Esophagus muscularis mucosa (tissue), 4 donors: ENCODE measurements around the gene LGALS1. TPM values are rescaled to one million over a fixed set of nuclear protein-coding genes. Genes with fewer than 3 reads are reported as not detected.

Experiments
- DNase-seq: peaks from one replicate; pipeline ENCODE4 v3.0.0-alpha.2; 2017; ENCODE audit errors: extremely low spot score
- H3K27ac ChIP-seq, 4 donors: fragments of 200-600 bp; sonication (generic); replicated peaks in 1 of 4; 1 replicate in 3 of 4; 2 replicates in 1 of 4; pipeline ENCODE4 v1.5.1; 2016 to 2019; ENCODE audit warnings: mild to moderate bottlenecking in 1 of 4
- H3K27me3 ChIP-seq, 4 donors: fragments of 200-600 bp; sonication (generic); one replicate each; pipeline versions ENCODE4 v1.5.1 to v1.6.0; 2016 to 2019
- H3K36me3 ChIP-seq, 4 donors: fragments of 200-600 bp; sonication (generic); one replicate each; pipeline ENCODE4 v1.5.1; 2016 to 2019
- H3K4me1 ChIP-seq, 4 donors: fragments of 200-600 bp; sonication (generic); one replicate each; pipeline ENCODE4 v1.5.1; 2016 to 2019
- H3K4me3 ChIP-seq, 4 donors: fragments of 200-600 bp; sonication (generic); 1 replicate in 2 of 4; 2 replicates in 2 of 4; pipeline ENCODE4 v1.5.1; 2016 to 2019; ENCODE audit warnings: mild to moderate bottlenecking in 4 of 4, moderate library complexity in 1 of 4
- H3K9me3 ChIP-seq, 4 donors: fragments of 200-600 bp; sonication (generic); 1 replicate in 3 of 4; 2 replicates in 1 of 4; pipeline ENCODE4 v1.5.1; 2016 to 2019
- EP300 ChIP-seq: sonication (generic); formaldehyde crosslinking; IDR thresholded peaks from one replicate; pipeline ENCODE4 v1.6.1; 2017; ENCODE audit warnings: antibody characterized with exemption
- POLR2A ChIP-seq: fragments of 450-650 bp; IDR thresholded peaks from one replicate; pipeline ENCODE4 v1.6.1; 2017; ENCODE audit warnings: antibody characterized with exemption, moderate library complexity, mild to moderate bottlenecking, low read depth
- POLR2AphosphoS5 ChIP-seq, 2 donors: sonication (generic); formaldehyde crosslinking; IDR thresholded peaks; one replicate each; pipeline ENCODE4 v1.6.1; 2017; ENCODE audit warnings: antibody characterized with exemption in 2 of 2
- WGBS: methylation state at CpG from one replicate; pipeline ENCODE4 v1.1.5; 2018; 5-methylcytosine and 5-hydroxymethylcytosine counted together
- intact Hi-C: fragments of 100-400 bp; cut with DNase I; formaldehyde crosslinking; loops from one replicate; pipeline ENCODE4 v1.15.1; 2023
- total RNA-seq, 4 donors: library from RNA; depleted of rRNA; stranded (reverse); fragments of >200 nt; gene quantifications; one replicate each; pipeline versions ENCODE4 v1.1.0 to v1.2.1, GENCODE V29; 2016
- TF ChIP-seq, protein P1 (sequence below), 3 experiments: fragments of 200-600 bp in 2 of 3; fragments of 450-650 bp in 1 of 3; sonication (generic) in 2 of 3; IDR thresholded peaks; one replicate each; pipeline ENCODE4 v1.5.1; 2017 to 2019; ENCODE audit warnings: antibody characterized with exemption in 3 of 3, mild to moderate bottlenecking in 2 of 3, moderate library complexity in 1 of 3

Gene LGALS1
- total RNA-seq, 4 donors from 2014 or later: 710 to 1,112 (median 1,021) TPM

DNA sequence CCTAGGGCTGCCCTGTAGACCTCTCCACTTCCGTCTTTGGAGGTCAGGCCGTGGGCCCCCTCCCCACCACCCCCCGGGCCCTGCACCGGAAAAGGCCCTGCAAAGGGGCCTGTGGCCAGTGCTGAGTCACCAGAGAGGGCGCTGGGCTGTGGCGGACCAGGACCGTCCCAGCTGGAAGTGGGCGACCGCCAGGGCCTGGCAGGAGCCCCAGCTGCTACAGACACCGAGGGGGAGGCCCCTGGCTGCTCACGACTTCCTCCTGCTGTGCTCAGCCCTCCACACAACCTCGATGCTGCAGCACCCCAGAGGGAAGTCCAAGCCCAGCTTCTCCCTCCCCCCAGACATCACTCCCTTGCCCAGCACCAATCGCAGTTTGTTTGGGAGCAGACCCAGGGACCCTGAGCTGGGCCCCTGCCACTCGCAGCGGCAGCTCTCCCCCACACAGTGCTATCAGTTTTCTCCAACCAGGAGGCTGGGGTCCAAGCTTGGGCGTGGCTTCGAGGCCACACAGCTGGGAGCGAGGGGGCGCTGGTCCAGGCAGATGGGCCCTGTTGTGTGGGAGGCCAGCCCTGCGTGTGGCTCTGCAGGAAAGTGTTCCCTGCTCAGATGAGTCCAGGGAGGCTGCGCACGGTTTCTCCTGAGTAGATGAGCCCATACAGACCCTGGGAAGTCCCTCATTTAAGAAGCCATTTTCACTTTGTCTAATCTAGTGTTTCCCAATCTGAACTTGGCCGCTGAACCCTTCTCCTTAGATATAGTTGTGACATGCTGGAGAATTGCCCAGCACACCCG, 41.6 kb upstream of the LGALS1 start:
- intact Hi-C loops: no loop called here
- peak overlapping the region; percentile 53 to 85 (median 76) for H3K27ac ChIP-seq
- peaks cover 34 to 42% (median 37%) of the 10 kb centered on the region in 4 donors for H3K4me1 ChIP-seq
- H3K27me3 ChIP-seq: peaks cover 0 to 1% (median 0%) of the 10 kb centered on the region in 4 donors
- H3K36me3 ChIP-seq: peaks cover 0 to 41% (median 38%) of the 10 kb centered on the region in 4 donors
- peak overlapping the region; percentile 20 to 46 (median 27) for H3K4me3 ChIP-seq
- 10% methylated on average over 11 of the region's 24 CpGs for WGBS
- TF ChIP-seq POLR2AphosphoS5 (IDR thresholded peaks at IDR 0.05) (peak; percentile 4 to 29), EP300 (no peak), POLR2A (no peak)
- TF ChIP-seq, protein P1, sequence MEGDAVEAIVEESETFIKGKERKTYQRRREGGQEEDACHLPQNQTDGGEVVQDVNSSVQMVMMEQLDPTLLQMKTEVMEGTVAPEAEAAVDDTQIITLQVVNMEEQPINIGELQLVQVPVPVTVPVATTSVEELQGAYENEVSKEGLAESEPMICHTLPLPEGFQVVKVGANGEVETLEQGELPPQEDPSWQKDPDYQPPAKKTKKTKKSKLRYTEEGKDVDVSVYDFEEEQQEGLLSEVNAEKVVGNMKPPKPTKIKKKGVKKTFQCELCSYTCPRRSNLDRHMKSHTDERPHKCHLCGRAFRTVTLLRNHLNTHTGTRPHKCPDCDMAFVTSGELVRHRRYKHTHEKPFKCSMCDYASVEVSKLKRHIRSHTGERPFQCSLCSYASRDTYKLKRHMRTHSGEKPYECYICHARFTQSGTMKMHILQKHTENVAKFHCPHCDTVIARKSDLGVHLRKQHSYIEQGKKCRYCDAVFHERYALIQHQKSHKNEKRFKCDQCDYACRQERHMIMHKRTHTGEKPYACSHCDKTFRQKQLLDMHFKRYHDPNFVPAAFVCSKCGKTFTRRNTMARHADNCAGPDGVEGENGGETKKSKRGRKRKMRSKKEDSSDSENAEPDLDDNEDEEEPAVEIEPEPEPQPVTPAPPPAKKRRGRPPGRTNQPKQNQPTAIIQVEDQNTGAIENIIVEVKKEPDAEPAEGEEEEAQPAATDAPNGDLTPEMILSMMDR (IDR thresholded peaks at IDR 0.05): peak in 1 of 3 experiments; percentile 25
- DNase-seq: peak; percentile 94
- H3K9me3 ChIP-seq: no peaks in the 10 kb centered on the region

DNA sequence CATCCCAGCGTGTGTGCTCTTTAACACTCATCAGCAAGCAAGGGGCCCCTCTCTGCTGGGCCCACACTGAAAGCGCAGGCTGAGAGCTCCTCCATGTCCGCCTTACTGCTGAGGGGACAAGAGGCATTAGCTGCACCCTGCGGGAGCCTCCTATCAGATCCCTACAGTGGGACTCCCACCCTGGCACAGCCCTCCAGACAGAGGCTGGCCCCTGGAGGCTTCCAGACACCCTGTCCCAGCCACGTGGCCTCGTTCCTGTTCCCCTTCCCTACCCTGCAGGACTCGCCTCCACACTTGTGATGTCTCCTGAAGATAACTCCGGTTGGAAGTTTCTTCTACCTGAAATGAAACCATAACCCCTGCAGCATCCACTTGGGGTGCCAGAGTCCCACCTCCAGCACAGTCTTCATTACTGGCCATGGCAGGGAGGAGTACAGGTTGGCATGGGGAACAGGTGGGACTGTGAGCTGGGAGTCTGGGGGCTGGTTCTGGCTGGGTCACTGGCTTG, 41.0 kb upstream of the LGALS1 start:
- intact Hi-C loops: no loop called here
- Histone ChIP-seq H3K27me3 (peaks cover 0 to 8% (median 3%) of the 10 kb centered on the region in 4 donors), H3K36me3 (peaks cover 0 to 34% (median 31%) of the 10 kb centered on the region in 4 donors), H3K27ac (peak overlapping the region; percentile 53 to 85 (median 76)), H3K4me1 (peaks cover 41 to 49% (median 43%) of the 10 kb centered on the region in 4 donors), H3K4me3 (peak overlapping the region; percentile 20 to 46 (median 27)), H3K9me3 (no peaks in the 10 kb centered on the region)
- 31% methylated on average over 8 of the region's 8 CpGs for WGBS
- TF ChIP-seq POLR2AphosphoS5 (IDR thresholded peaks at IDR 0.05) (no peak), POLR2A (no peak), EP300 (no peak)
- TF ChIP-seq, protein P1 (IDR thresholded peaks at IDR 0.05): no peak
- DNase-seq: no peak

DNA sequence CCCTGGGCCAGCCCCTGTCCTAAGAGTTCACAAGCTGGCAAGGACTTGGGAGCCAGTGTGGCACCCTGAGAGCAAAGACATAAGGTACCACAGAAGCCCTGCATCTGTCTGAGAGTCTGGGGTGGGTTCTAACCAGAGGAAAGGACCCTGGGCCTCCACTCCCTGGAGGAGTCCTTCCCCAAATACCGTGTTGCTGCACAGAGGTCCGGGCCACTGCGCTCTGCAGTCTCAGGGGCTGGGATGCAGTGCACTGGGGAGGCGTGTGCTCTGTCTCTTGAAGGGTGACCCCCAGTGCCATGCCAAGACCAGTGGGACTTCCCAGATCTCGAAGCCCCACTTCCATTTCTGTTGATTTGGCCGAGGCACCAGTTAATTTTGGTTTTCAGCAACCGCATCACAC, 40.3 kb upstream of the LGALS1 start:
- Histone ChIP-seq H3K4me3 (no peak overlapping the region), H3K27ac (peak overlapping the region in 3 of 4 donors; percentile 71 to 85 (median 81)), H3K36me3 (peaks cover 0 to 27% (median 24%) of the 10 kb centered on the region in 4 donors), H3K4me1 (peaks cover 47 to 56% (median 50%) of the 10 kb centered on the region in 4 donors), H3K9me3 (no peaks in the 10 kb centered on the region), H3K27me3 (peaks cover 0 to 14% (median 10%) of the 10 kb centered on the region in 4 donors)
- TF ChIP-seq POLR2AphosphoS5 (IDR thresholded peaks at IDR 0.05) (no peak), EP300 (no peak), POLR2A (no peak)
- TF ChIP-seq, protein P1 (IDR thresholded peaks at IDR 0.05): no peak
- no peak for DNase-seq
- 91% methylated on average over 7 of the region's 7 CpGs for WGBS
- intact Hi-C loops: no loop called here

DNA sequence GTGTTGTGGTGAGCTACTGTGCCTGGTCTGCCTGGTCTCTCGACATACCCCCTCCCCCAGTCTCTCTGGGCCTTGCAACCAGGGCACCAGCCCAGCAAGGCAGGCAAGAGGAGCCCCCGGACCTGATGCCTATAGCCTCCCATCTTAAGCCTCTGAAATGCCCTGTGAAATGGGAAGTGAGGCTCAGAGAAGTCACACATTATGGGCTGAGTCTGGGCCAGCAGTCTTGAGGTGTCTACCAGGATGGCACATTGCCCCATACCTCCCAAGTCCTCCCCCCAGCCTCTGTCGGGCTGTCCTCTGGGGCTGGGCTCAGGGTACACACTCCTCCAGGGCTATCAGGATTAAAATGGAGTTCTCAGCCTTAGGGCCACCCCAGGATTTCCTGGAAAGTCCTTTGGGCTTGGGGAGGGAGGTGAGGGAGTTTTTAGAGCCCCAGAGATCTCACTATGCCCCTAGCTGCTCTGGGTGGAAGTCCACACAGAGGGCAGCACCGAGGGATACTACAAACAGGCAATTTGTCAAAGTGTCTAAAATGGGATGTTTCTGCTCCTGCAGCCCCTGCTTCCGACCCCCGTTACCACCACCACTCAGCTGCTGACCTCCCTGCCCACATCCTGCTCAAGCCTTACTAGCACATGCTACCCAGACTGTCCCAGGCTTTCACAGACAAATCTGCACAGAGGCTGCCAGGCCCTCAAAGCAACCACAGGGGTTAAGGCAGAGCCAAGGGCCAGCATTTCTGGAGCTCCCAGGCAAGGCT, 39.1 kb upstream of the LGALS1 start:
- Histone ChIP-seq H3K4me3 (no peak overlapping the region), H3K4me1 (peaks cover 53 to 68% (median 57%) of the 10 kb centered on the region in 4 donors), H3K9me3 (no peaks in the 10 kb centered on the region), H3K27me3 (peaks cover 3 to 26% (median 12%) of the 10 kb centered on the region in 4 donors), H3K36me3 (peaks cover 0 to 16% (median 14%) of the 10 kb centered on the region in 4 donors), H3K27ac (peak overlapping the region in 1 of 4 donors; percentile 7)
- intact Hi-C loops: no loop called here
- no peak for DNase-seq
- WGBS: 77% methylated on average over 2 of the region's 6 CpGs
- TF ChIP-seq POLR2A: no peak
- no peak for TF ChIP-seq POLR2AphosphoS5 (IDR thresholded peaks at IDR 0.05)
- TF ChIP-seq, protein P1 (IDR thresholded peaks at IDR 0.05): no peak
